Stimulated activated CD8-positive, alpha-beta memory T cell treated with anti-CD3 and anti-CD28 coated beads, Interleukin-15, amount 100 ng/mL, for 24 hours (primary cell): Measurements from ENCODE around the gene RSL1D1.
"Not testable (repeated sequence)": the region's sequence is repeated elsewhere in the genome, so short reads cannot be mapped to it uniquely, and the experiment has no call there.

ENCODE experiments used
- DNase-seq: peaks from one replicate; pipeline ENCODE4 v3.0.0-alpha.2; 2020; ENCODE audit warnings: low read depth

RSL1D1 gene

DNA sequence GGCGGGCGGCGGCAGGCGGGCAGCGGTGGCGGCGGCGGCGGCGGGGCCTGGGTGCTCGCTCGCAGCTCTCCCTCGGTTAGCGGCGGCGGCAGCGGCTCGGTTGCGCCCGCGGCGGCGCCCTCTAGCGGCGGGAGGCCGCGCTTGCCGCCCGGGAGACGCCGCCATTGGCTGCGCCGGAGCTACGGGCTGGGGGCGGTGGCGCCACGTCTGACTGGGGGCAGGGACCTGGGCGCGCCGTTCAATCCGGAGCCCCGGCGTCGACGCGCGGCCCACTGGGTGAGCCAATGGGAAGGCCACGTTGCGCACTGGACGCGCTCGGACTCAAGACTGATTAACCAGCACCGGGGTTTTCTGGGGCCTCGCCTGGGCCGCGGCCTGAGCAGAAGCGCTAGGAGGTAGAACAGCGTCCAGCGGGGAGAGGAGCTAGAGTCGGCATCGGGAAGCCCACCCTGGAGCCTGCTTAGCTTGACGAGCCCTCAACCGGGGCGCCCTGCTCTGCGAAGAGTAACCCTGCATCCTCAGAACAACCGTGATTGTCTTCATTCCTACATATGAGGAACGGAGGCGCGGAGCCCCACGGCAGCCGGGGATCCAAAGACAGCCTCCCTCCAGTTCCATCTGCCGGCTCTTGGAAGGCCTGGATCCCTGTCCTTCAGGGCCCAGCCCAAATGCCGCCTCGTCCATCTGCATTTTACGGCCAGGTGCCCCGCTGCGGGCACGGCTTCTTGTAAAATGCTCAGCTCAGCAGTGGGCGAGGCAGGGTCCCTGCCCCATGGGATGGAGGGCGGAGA lies 54.0 kb downstream of the RSL1D1 start, which contains the start of gene ZC3H7A:
ZC3H7A (minus strand) TSS at position 93 of the 791 bp plus-strand sequence. CDS start 14,904 bp downstream, outside the sequence.
- peak; percentile 85 for DNase-seq

- peak; percentile 15 for DNase-seq
These were observed 54.8 kb downstream of the RSL1D1 start for GRCh38 chr16:11796227-11797165.

DNA sequence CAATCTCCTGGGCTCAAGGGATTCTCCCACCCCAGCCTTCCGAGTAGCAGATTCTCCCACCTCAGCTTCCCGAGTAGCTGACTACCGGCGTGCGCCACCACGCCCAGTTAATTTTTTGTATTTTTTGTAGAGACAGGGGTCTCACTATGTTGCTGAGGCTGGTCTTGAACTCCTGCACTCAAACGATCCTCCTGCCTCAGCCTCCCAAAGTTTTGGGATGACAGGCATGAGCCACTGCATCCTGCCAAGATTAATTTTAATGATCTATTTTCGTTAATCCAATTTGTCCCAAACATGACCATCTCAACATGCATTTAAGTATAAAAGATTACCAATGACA lies 55.5 kb downstream of the RSL1D1 start:
- DNase-seq: no peak

DNA sequence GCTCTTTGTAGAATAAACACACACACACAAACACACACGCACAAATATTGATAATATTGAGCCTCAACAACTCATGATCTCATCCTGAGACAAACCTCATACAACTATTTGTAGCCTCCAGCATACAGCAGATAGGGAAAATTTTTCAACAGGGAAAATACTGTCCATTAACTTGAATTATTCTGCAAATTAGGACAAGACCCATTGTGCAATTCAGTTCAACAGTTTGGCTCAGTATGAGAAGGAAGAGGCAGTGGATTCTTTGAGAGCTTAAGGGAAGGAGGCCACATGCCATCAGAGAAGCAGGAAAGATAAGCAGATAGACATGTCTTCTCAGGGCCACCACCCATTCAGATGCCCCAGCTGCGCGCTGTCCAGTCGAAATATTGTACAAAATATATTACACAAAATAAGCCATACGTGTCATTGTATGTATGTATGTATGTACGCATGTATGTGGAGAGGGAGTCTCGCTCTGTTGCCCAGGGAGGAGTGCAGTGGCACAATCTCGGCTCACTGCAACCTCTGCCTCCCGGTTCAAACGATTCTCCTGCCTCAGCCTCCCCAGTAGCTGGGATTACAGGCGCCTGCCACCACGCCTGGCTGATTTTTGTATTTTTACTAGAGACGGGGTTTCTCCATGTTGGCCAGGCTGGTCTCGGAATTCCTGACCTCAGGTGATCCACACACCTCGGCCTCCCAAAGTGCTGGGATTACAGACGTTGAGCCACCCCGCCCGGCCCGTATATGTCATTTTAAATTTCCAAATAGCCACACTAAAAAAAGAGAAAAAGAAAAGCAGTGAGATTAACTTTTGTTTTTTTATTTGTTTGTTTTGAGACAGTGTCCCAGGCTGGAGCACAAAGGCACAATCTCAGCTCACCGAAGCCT lies 56.1 kb downstream of the RSL1D1 start:
- DNase-seq: no peak

DNA sequence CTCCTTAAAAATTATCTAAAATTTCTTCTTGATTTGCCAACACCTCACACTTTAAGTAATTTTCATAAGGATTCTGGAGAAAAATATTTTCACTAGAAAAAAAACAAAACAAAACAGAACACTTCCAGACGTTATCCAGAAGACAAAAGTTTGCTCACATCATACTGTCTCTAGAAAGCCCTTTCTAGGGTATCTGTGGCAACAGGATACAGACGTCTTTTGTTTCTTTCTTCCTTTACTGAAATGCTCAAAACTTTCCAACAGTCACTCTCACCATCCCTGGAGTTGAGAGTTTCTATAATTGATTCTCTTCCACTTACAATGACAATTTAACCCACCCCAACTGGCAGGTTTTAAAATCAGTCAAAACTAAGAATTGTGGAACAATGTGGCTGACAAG lies 56.9 kb downstream of the RSL1D1 start:
- no peak for DNase-seq

- DNase-seq: no peak
These were observed 57.5 kb downstream of the RSL1D1 start for GRCh38 chr16:11793840-11794239.

DNA sequence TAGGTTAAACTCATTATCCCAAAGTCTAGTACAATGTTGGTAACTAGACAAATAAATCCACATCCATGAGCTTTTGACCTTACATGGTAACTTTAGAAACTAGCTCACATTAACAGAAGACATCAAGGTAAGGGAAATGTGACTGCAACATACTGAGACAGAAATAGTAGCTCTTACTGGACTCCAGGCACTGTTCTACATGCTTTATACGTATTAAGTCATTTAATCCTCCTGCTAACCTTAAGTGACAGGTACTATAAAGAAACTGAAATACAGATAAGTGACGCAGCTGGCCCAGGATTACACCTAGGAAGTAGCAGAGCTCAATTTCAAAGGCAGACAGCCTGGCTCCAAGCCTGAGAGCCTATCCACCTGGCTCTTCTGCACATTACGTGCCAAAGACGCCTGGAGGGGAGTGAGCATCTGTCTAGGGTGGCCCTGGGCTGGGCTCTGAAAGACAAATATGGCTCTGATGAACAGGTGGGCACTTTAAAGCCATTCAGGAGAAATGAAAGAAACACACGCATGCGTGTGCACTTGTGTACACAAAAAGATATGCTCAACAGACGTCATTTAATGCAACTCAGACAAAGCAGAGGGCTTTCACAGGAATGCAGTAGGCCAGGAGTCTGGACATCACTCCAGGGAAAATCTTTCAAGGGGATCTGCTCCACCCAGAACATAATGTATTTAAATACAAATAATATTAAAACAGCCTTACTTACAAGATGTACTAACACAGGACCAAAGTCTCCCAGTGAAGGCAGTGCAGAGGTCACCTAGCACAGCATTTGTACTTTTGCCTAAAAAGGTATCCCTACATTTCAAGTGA lies 58.7 kb downstream of the RSL1D1 start:
- DNase-seq: no peak

DNA sequence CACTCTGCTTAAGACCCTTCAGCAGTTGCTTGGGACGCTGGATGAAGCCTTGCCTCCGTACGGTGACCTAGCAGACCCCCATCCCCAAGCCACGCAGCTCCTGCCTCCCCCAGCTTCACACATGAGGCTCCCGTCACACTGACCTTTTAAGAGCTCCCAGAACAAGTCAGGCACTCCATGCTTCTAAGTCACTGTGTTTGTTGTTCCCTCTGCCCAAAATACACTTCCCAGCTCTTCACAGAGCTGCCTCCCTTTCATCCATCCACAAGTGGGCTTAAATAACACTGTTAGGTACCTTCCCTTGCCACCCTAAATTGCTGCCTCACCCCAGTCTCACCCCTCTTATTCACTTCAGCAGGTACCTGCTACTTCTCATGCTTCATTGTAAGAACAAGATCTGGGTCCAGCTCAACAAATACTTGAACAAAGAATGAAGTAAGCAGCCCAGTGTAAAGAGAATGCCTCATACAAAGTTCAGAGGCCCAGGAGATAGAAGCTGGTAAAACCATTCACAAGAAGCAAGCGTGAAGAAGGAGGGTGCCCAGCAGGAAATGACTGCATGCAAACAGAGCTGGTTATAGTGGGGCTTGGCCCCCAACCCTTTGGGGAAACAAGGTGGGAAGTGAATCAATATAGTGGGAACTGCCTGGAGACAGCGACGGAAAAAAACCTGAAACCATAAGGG lies 60.1 kb downstream of the RSL1D1 start:
- no peak for DNase-seq

- no peak for DNase-seq
These were observed 62.4 kb downstream of the RSL1D1 start for GRCh38 chr16:11788914-11789313.

GRCh38 chr16:11784980-11785599 lies 66.3 kb downstream of the RSL1D1 start:
- DNase-seq: not testable (repeated sequence)

GRCh38 chr16:11784381-11784780 lies 67.0 kb downstream of the RSL1D1 start:
- DNase-seq: not testable (repeated sequence)

DNA sequence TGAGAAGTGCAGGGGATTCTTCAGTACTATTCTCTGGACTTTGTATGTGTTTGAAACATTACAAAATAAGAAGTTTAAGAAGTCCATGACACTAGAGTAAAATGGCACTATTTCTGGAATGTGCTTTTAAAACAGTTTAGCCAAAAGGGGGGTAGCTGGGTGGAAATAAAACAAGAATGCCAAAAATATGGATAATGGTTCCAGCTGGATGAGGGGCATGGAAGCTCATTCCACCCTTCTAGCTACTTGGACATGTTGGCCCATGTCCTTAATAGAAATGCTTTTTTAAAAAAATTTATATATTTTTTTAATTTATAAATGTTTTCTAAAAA lies 67.3 kb downstream of the RSL1D1 start:
- DNase-seq: no peak
